ENCODE measurements around the gene DEFB126. TPM values are rescaled to one million over a fixed set of nuclear protein-coding genes. Genes with fewer than 3 reads are reported as not detected.
A peak's percentile ranks its signal among the peaks of the same experiment; 100 is the strongest.
"Not testable (repeated sequence)": the region's sequence is repeated elsewhere in the genome, so short reads cannot be mapped to it uniquely, and the experiment has no call there.

Gene DEFB126
- total and polyA plus RNA-seq, 4 donors, result not detected

DNA sequence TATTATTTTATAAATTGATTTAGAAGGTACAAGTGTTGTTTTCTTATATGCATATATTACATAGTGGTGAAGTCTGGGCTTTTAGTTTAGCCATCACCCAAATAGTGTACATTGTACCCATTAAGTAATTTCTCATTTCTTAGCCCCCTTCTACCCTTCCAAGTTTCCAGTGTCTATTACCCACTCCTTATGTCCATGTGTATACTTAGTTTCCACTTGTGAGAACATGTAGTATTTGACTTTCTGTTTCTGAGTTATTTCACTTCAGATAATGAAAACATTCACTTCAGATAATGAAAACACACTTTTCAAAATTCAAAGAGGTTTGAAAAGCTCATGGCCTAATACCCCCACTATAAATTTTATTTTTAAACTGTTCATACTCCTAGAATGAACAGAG, 40.4 kb upstream of the DEFB126 start:
- ATAC-seq (ENCODE audit: insufficient read depth, low FRiP score) (no peak), DNase-seq (peak in 2 of 3 donors; percentile 1 to 38)
- H3K27me3 ChIP-seq (ENCODE audit: control insufficient read depth in 3 of 3, insufficient read depth in 3 of 3, low read length in 2 of 3), result no peaks in the 10 kb centered on the region
- peaks cover 0 to 10% (median 0%) of the 10 kb centered on the region in 5 donors for H3K4me1 ChIP-seq (ENCODE audit: control insufficient read depth in 5 of 5, insufficient read depth in 5 of 5, low read length in 5 of 5)
- H3K27ac ChIP-seq (ENCODE audit: low read depth in 1 of 2, low read length in 1 of 2), result no peak overlapping the region
- TF ChIP-seq, protein P1, sequence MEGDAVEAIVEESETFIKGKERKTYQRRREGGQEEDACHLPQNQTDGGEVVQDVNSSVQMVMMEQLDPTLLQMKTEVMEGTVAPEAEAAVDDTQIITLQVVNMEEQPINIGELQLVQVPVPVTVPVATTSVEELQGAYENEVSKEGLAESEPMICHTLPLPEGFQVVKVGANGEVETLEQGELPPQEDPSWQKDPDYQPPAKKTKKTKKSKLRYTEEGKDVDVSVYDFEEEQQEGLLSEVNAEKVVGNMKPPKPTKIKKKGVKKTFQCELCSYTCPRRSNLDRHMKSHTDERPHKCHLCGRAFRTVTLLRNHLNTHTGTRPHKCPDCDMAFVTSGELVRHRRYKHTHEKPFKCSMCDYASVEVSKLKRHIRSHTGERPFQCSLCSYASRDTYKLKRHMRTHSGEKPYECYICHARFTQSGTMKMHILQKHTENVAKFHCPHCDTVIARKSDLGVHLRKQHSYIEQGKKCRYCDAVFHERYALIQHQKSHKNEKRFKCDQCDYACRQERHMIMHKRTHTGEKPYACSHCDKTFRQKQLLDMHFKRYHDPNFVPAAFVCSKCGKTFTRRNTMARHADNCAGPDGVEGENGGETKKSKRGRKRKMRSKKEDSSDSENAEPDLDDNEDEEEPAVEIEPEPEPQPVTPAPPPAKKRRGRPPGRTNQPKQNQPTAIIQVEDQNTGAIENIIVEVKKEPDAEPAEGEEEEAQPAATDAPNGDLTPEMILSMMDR (IDR thresholded peaks at IDR 0.05; ENCODE audit: control extremely low read depth, extremely low read depth), result no peak
- H3K9me3 ChIP-seq (ENCODE audit: control insufficient read depth in 4 of 4, insufficient read depth in 3 of 4, low read length in 3 of 4), result peaks cover 0 to 4% (median 0%) of the 10 kb centered on the region in 4 donors
- no peak overlapping the region for H3K4me3 ChIP-seq
- H3K36me3 ChIP-seq (ENCODE audit: control insufficient read depth in 4 of 4, insufficient read depth in 4 of 4, low read length in 4 of 4), result no peaks in the 10 kb centered on the region
- H3K9ac ChIP-seq (ENCODE audit: insufficient read depth in 1 of 2, low read length in 2 of 2), result no peak overlapping the region

DNA sequence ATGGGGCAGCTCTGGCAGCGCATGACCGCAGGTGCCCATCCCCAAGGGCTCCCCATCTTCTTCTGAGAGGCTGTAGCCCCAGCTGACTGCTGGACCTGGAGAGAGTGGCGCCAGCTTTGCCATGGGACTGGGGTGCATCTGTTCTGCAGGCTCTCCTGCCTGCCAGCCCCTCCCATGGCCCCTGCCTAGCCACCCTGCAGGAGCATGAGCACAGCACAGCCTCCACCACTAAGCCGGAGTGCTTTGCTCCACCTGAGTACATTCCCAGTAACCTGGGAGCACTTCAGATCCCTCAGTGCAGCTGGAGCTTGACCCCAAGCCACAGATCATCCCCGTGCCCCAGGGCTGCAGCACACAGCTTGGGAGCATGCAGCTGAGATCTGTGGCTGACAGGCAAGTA, 38.9 kb upstream of the DEFB126 start:
- H3K4me3 ChIP-seq, result no peak overlapping the region
- no peak overlapping the region for H3K27ac ChIP-seq (ENCODE audit: low read depth in 1 of 2, low read length in 1 of 2)
- WGBS, 2 donors, result 81 to 89% methylated on average over 5 of the region's 5 CpGs
- H3K9ac ChIP-seq (ENCODE audit: insufficient read depth in 1 of 2, low read length in 2 of 2), result no peak overlapping the region
- H3K36me3 ChIP-seq (ENCODE audit: control insufficient read depth in 4 of 4, insufficient read depth in 4 of 4, low read length in 4 of 4), result no peaks in the 10 kb centered on the region
- TF ChIP-seq, protein P1 (IDR thresholded peaks at IDR 0.05; ENCODE audit: control extremely low read depth, extremely low read depth), result no peak
- H3K4me1 ChIP-seq (ENCODE audit: control insufficient read depth in 5 of 5, insufficient read depth in 5 of 5, low read length in 5 of 5), result peaks cover 0 to 10% (median 0%) of the 10 kb centered on the region in 5 donors
- H3K9me3 ChIP-seq (ENCODE audit: control insufficient read depth in 4 of 4, insufficient read depth in 3 of 4, low read length in 3 of 4), result peaks cover 0 to 4% (median 0%) of the 10 kb centered on the region in 4 donors
- no peaks in the 10 kb centered on the region for H3K27me3 ChIP-seq (ENCODE audit: control insufficient read depth in 3 of 3, insufficient read depth in 3 of 3, low read length in 2 of 3)
- ATAC-seq (ENCODE audit: insufficient read depth, low FRiP score), result no peak
- no peak for DNase-seq

DNA sequence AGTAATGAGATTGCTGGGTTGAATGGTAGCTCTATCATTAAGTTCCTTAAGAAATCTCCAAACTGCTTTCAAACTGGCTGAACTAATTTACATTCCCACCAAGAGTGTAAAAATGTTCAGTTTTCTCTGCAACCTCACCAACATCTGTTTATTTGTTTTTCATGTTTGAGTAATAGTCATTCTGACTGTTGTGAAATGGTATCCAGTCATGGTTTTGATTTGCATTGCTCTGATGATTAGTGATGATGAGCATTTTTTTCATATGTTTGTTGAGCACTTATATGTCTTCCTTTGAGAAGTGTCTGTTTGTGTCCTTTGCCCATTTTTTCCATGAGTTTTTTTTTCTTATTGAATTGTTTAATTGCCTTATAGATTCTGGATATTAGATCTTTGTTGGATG, 30.0 kb upstream of the DEFB126 start:
- no peak for ATAC-seq (ENCODE audit: insufficient read depth, low FRiP score)
- Histone ChIP-seq H3K4me3 (no peak overlapping the region), H3K36me3 (ENCODE audit: control insufficient read depth in 4 of 4, insufficient read depth in 4 of 4, low read length in 4 of 4) (no peaks in the 10 kb centered on the region), H3K4me1 (ENCODE audit: control insufficient read depth in 5 of 5, insufficient read depth in 5 of 5, low read length in 5 of 5) (no peaks in the 10 kb centered on the region), H3K27ac (ENCODE audit: low read depth in 1 of 2, low read length in 1 of 2) (no peak overlapping the region), H3K9ac (ENCODE audit: insufficient read depth in 1 of 2, low read length in 2 of 2) (no peak overlapping the region), H3K9me3 (ENCODE audit: control insufficient read depth in 4 of 4, insufficient read depth in 3 of 4, low read length in 3 of 4) (peaks cover 0 to 2% (median under 1%) of the 10 kb centered on the region in 4 donors), H3K27me3 (ENCODE audit: control insufficient read depth in 3 of 3, insufficient read depth in 3 of 3, low read length in 2 of 3) (no peaks in the 10 kb centered on the region)
- TF ChIP-seq, protein P1 (IDR thresholded peaks at IDR 0.05; ENCODE audit: control extremely low read depth, extremely low read depth), result no peak
- no peak for DNase-seq

DNA sequence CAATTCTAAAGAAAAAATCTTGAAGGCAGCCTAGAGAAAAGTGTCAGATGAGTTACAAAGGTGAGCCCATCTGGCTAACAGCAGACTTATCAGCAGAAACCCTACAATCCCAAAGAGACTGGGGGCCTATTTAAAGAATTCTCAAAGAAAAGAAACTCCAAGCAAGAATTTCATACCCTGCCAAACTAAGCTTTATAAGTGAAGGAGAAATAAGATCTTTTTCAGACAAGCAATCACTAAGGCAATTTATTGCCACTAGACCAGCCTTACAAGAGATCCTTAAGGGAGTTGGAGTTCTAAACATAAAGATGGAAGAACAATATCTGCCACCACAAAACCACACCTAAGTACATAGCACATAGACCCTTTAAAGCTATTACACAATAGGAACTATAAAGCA, 24.9 kb upstream of the DEFB126 start:
- Histone ChIP-seq H3K27me3 (ENCODE audit: control insufficient read depth in 3 of 3, insufficient read depth in 3 of 3, low read length in 2 of 3) (peaks cover 0 to 9% (median 0%) of the 10 kb centered on the region in 3 donors), H3K36me3 (ENCODE audit: control insufficient read depth in 4 of 4, insufficient read depth in 4 of 4, low read length in 4 of 4) (no peaks in the 10 kb centered on the region), H3K27ac (ENCODE audit: low read depth in 1 of 2, low read length in 1 of 2) (no peak overlapping the region), H3K9me3 (ENCODE audit: control insufficient read depth in 4 of 4, insufficient read depth in 3 of 4, low read length in 3 of 4) (peaks cover 0 to 7% (median under 1%) of the 10 kb centered on the region in 4 donors), H3K9ac (ENCODE audit: insufficient read depth in 1 of 2, low read length in 2 of 2) (no peak overlapping the region), H3K4me1 (ENCODE audit: control insufficient read depth in 5 of 5, insufficient read depth in 5 of 5, low read length in 5 of 5) (no peaks in the 10 kb centered on the region), H3K4me3 (no peak overlapping the region)
- DNase-seq (no peak), ATAC-seq (ENCODE audit: insufficient read depth, low FRiP score) (no peak)
- TF ChIP-seq, protein P1 (IDR thresholded peaks at IDR 0.05; ENCODE audit: control extremely low read depth, extremely low read depth), result no peak

DNA sequence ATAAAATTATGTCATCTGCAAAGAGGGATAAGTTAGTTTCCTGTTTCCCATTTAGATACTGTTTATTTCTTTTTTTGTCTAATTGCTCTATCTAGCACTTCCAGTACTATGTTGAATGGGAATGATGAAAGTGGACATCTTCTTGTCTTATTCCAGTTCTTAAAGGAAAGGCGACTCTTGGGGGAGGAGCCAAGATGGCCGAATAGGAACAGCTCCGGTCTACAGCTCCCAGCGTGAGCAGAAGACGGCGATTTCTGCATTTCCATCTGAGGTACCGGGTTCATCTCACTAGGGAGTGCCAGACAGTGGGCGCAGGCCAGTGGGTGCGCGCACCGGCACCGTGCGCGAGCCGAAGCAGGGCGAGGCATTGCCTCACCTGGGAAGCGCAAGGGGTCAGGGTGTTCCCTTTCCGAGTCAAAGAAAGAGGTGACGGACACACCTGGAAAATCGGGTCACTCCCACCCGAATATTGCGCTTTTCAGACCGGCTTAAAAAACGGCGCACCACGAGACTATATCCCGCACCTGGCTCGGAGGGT, 12.5 kb upstream of the DEFB126 start:
- not testable (repeated sequence) for DNase-seq; H3K4me3 ChIP-seq; H3K9ac ChIP-seq (ENCODE audit: insufficient read depth in 1 of 2, low read length in 2 of 2); H3K9me3 ChIP-seq (ENCODE audit: control insufficient read depth in 4 of 4, insufficient read depth in 3 of 4, low read length in 3 of 4); H3K27ac ChIP-seq (ENCODE audit: low read depth in 1 of 2, low read length in 1 of 2); ATAC-seq (ENCODE audit: insufficient read depth, low FRiP score); H3K27me3 ChIP-seq (ENCODE audit: control insufficient read depth in 3 of 3, insufficient read depth in 3 of 3, low read length in 2 of 3); H3K4me1 ChIP-seq (ENCODE audit: control insufficient read depth in 5 of 5, insufficient read depth in 5 of 5, low read length in 5 of 5); H3K36me3 ChIP-seq (ENCODE audit: control insufficient read depth in 4 of 4, insufficient read depth in 4 of 4, low read length in 4 of 4)
- WGBS, 2 donors, result 88 to 89% methylated on average over 21 to 28 of the region's 28 CpGs
